BE2C (cell line): ENCODE measurements around the gene PDSS2.
A peak's percentile ranks its signal among the peaks of the same experiment; 100 is the strongest.
"Not testable (repeated sequence)": the region's sequence is repeated elsewhere in the genome, so short reads cannot be mapped to it uniquely, and the experiment has no call there.

Source experiments
- DNase-seq: peaks from one replicate; pipeline ENCODE4 v3.0.0-alpha.2; 2020
- H3K27me3 ChIP-seq: fragments of 250-450 bp; sonication (Bioruptor Pico); 2 replicates; pipeline ENCODE4 v1.5.1; 2020; ENCODE audit warnings: mild to moderate bottlenecking
- H3K36me3 ChIP-seq: fragments of 250-450 bp; sonication (Bioruptor Pico); 2 replicates; pipeline ENCODE4 v1.5.1; 2020; ENCODE audit warnings: mild to moderate bottlenecking
- H3K4me1 ChIP-seq: fragments of 250-450 bp; sonication (Bioruptor Pico); 2 replicates; pipeline ENCODE4 v1.5.1; 2020
- H3K4me3 ChIP-seq: 2 replicates; pipeline ENCODE4 v1.5.1; 2011; ENCODE audit warnings: low read depth, low read length
- H3K9me3 ChIP-seq: fragments of 250-450 bp; sonication (Bioruptor Pico); 2 replicates; pipeline ENCODE4 v1.5.1; 2020
- TF ChIP-seq, protein P1 (sequence below): IDR thresholded peaks from 2 replicates; pipeline ENCODE4 v1.5.1; 2012; ENCODE audit warnings: mild to moderate bottlenecking, low read depth, low read length

PDSS2 gene

DNA sequence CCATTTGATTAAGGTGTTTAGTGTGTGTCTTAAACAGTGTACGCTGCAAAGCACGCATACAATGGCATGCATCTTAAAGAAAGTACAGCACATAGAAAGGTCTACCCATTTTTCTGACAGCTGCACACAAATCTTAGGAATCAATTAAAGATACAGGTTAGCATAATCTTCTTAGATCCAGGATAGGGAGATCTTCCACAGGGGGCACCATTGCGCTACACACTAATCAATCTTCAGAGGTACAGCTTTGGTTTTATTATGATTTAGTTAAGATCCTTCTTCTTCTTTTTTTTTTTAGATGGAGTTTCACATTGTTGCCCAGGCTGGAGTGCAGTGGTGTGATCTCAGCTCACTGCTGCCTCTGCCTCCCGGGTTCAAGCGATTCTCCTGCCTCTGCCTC lies 280.4 kb downstream of the PDSS2 start:
- no peaks in the 10 kb centered on the region for H3K4me1 ChIP-seq
- H3K9me3 ChIP-seq = no peaks in the 10 kb centered on the region
- TF ChIP-seq, protein P1, sequence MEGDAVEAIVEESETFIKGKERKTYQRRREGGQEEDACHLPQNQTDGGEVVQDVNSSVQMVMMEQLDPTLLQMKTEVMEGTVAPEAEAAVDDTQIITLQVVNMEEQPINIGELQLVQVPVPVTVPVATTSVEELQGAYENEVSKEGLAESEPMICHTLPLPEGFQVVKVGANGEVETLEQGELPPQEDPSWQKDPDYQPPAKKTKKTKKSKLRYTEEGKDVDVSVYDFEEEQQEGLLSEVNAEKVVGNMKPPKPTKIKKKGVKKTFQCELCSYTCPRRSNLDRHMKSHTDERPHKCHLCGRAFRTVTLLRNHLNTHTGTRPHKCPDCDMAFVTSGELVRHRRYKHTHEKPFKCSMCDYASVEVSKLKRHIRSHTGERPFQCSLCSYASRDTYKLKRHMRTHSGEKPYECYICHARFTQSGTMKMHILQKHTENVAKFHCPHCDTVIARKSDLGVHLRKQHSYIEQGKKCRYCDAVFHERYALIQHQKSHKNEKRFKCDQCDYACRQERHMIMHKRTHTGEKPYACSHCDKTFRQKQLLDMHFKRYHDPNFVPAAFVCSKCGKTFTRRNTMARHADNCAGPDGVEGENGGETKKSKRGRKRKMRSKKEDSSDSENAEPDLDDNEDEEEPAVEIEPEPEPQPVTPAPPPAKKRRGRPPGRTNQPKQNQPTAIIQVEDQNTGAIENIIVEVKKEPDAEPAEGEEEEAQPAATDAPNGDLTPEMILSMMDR = peak; percentile 45
- DNase-seq = peak; percentile 12
- H3K4me3 ChIP-seq = no peak overlapping the region
- H3K36me3 ChIP-seq = no peaks in the 10 kb centered on the region
- no peaks in the 10 kb centered on the region for H3K27me3 ChIP-seq

DNA sequence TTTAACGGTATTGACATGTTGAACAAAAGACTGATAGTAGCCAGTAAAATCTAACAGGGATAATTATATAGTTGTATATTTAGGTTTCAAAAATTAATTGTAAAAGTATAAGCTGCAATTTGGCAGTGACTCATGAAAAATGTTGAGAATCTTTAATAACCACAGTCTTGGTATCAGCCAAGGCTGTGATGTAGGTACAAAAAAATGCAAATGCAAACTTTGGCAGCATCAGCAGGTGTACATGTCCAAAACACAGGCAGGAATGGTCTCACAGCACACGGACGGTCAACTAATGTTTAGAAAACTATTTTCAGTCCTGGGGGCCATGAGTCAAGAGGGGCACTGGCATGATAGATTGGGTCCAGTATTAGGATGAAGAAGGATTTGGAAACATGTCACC lies 285.6 kb downstream of the PDSS2 start:
- Histone ChIP-seq H3K27me3 (no peaks in the 10 kb centered on the region), H3K9me3 (no peaks in the 10 kb centered on the region), H3K4me1 (no peaks in the 10 kb centered on the region), H3K4me3 (no peak overlapping the region), H3K36me3 (no peaks in the 10 kb centered on the region)
- TF ChIP-seq, protein P1 = no peak
- no peak for DNase-seq

DNA sequence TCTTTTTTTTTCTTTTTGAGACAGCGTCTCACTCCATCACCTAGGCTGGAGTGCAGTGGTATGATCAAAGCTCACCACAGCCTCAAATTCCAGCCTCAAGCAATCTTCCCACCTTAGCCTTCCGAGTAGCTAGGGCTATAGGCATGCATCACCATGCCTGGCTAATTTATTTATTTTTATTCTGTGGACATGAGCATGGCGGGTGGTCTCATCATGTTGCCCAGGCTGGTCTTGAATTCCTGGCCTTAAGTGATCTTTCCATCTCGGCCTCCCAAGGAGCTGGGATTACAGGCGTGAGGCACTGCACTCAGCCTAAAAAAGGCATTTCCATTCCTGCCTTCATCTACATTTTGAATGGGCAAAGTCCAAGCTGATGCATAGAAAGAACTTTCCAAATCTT lies 287.9 kb downstream of the PDSS2 start:
- no peak for DNase-seq

DNA sequence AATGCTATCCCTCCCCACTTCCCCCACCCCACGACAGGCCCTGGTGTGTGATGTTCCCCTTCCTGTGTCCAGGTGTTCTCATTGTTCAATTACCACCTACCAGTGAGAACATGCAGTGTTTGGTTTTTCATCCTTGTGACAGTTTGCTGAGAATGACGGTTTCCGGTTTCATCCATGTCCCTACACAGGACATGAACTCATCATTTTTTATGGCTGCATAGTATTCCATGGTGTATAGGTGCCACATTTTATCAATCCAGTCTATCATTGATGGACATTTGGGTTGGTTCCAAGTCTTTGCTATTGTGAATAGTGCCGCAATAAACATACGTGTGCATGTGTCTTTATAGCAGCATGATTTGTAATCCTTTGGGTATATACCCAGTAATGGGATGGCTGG lies 295.1 kb downstream of the PDSS2 start:
- not testable (repeated sequence) for H3K27me3 ChIP-seq, DNase-seq, H3K36me3 ChIP-seq, H3K4me1 ChIP-seq, H3K9me3 ChIP-seq, H3K4me3 ChIP-seq

More for the DNA sequence above, 287.9 kb downstream of the PDSS2 start:
- no peaks in the 10 kb centered on the region for H3K36me3 ChIP-seq
- H3K4me1 ChIP-seq = no peaks in the 10 kb centered on the region
- no peaks in the 10 kb centered on the region for H3K9me3 ChIP-seq
- H3K27me3 ChIP-seq = no peaks in the 10 kb centered on the region
- TF ChIP-seq, protein P1 = no peak
- no peak overlapping the region for H3K4me3 ChIP-seq

DNA sequence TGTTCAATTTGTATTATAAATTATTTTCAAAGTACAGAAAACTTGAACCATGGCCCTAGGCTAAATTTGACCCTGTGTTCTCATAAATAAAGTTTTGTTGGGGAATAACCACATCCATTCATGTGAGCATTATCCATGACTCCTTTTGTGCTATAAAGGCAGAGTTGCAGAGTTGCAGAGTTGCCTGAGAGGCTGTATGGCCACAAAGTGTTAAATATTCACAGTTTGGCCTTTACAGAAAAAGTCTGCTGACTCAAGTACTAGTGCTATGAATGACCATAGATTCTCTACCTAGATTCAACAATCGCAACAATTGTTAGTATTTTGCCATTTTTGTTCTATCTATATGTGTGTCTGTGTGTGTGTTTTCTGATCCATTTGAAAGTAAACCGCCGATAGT lies 297.8 kb downstream of the PDSS2 start:
- no peak for DNase-seq
- Histone ChIP-seq H3K4me3 (no peak overlapping the region), H3K27me3 (no peaks in the 10 kb centered on the region), H3K4me1 (no peaks in the 10 kb centered on the region), H3K9me3 (no peaks in the 10 kb centered on the region), H3K36me3 (no peaks in the 10 kb centered on the region)
- TF ChIP-seq, protein P1 = no peak

DNA sequence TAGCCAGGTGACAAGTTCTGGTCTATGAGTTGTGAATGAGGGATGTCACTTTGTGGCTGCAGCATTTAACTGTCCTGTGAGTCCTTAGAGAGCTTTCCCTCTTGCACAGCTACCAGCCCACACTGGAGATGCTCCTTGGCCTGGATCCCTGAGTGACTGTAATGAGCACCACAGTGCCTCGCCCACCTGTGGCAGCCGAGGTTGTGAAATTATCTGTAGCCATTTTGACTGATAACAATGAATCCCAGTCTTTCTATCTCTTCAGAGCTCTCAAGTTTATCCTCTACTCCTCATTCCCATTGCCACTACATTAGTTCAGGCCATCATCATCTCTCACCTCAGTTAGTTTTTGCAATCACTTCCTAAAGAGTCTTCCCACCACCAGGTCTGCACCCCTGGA lies 302.7 kb downstream of the PDSS2 start:
- no peak for DNase-seq
- TF ChIP-seq, protein P1 = no peak
- Histone ChIP-seq H3K4me3 (no peak overlapping the region), H3K36me3 (no peaks in the 10 kb centered on the region), H3K9me3 (no peaks in the 10 kb centered on the region; the same call in 1 of the 2 replicates), H3K4me1 (peaks cover 6% of the 10 kb centered on the region; the same call in 1 of the 2 replicates), H3K27me3 (no peaks in the 10 kb centered on the region)

DNA sequence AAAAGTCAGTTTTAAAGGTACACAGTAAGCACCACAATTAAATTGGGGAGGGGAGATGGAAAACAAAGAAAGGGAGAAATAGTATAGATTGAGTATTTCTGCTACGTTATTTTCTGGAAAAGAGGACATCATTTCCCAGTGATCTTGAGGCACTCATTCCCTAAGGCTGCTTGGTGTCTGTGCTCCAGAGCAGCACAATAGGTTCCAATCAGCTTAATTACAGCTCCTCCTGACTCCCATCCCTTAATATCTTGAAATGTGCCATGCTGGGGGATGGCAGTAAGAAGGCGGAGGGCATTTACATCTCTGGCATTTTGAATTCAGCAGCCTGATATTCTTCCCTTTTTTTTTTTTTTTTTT lies 304.6 kb downstream of the PDSS2 start:
- no peak for DNase-seq
- Histone ChIP-seq H3K4me1 (peaks cover 6% of the 10 kb centered on the region; the same call in 1 of the 2 replicates), H3K27me3 (no peaks in the 10 kb centered on the region), H3K4me3 (no peak overlapping the region), H3K9me3 (no peaks in the 10 kb centered on the region; the same call in 1 of the 2 replicates), H3K36me3 (no peaks in the 10 kb centered on the region)
- TF ChIP-seq, protein P1 = no peak
